ENCODE data around the gene NMNAT1. TPM values are rescaled to one million over a fixed set of nuclear protein-coding genes. Genes with fewer than 3 reads are reported as not detected.

Gene NMNAT1
- total RNA-seq, 2 donors from 2014 or later: 5.4 to 7.9 TPM

- Histone ChIP-seq H3K4me1 (ENCODE audit: control insufficient read depth, insufficient read depth, low read length) (peaks cover 8% of the 10 kb centered on the region), H3K27me3 (ENCODE audit: control insufficient read depth, insufficient read depth, low read length, poor library complexity, severe bottlenecking) (no peaks in the 10 kb centered on the region), H3K27ac (ENCODE audit: low read depth, low read length) (peak overlapping the region; percentile 53), H3K9ac (ENCODE audit: extremely low read depth, low read length, poor library complexity, severe bottlenecking) (no peak overlapping the region), H3K36me3 (ENCODE audit: control insufficient read depth, insufficient read depth, low read length) (peaks cover 17% of the 10 kb centered on the region), H3K4me3 (ENCODE audit: low read length) (no peak overlapping the region), H3K9me3 (ENCODE audit: control insufficient read depth, low read length) (no peaks in the 10 kb centered on the region)
- DNase-seq: peak; percentile 56
- Mint-ChIP-seq H3K4me1 (peaks cover 53% of the 10 kb centered on the region), H3K4me3 (no peak overlapping the region), H3K9me3 (no peaks in the 10 kb centered on the region), H3K27ac (peak overlapping the region; percentile 85), H3K27me3 (ENCODE audit: insufficient read depth) (no peaks in the 10 kb centered on the region), H3K36me3 (ENCODE audit: low read depth) (peaks cover 14% of the 10 kb centered on the region)
- WGBS, 2 experiments (ENCODE audit: insufficient coverage in 1 of 2, insufficient read length in 1 of 2): 80 to 88% methylated on average over 4 to 5 of the region's 5 CpGs
- no peak for TF ChIP-seq CTCF (conservative IDR thresholded peaks at IDR 0.05)
Measured at GRCh38 chr1:9927259-9927658, 16.0 kb upstream of the NMNAT1 start.

- peaks cover 31% of the 10 kb centered on the region for H3K36me3 Mint-ChIP-seq (ENCODE audit: low read depth)
Measured at GRCh38 chr1:9929431-9930385, 13.6 kb upstream of the NMNAT1 start.

GRCh38 chr1:9942399-9942938 lies 806 bp upstream of the NMNAT1 start:
- peak; percentile 57 for DNase-seq
- Histone ChIP-seq H3K36me3 (ENCODE audit: control insufficient read depth, insufficient read depth, low read length) (no peaks in the 10 kb centered on the region), H3K9me3 (ENCODE audit: control insufficient read depth, low read length) (no peaks in the 10 kb centered on the region), H3K4me1 (ENCODE audit: control insufficient read depth, insufficient read depth, low read length) (no peaks in the 10 kb centered on the region), H3K9ac (ENCODE audit: extremely low read depth, low read length, poor library complexity, severe bottlenecking) (peak overlapping the region; percentile 88), H3K4me3 (ENCODE audit: low read length) (peak overlapping the region; percentile 99), H3K27ac (ENCODE audit: low read depth, low read length) (peak overlapping the region; percentile 59), H3K27me3 (ENCODE audit: control insufficient read depth, insufficient read depth, low read length, poor library complexity, severe bottlenecking) (no peaks in the 10 kb centered on the region)
- H3K27me3 Mint-ChIP-seq (ENCODE audit: insufficient read depth): no peaks in the 10 kb centered on the region
- H3K4me1 Mint-ChIP-seq: peaks cover 5% of the 10 kb centered on the region
- no peaks in the 10 kb centered on the region for H3K9me3 Mint-ChIP-seq
- peak; percentile 81 for TF ChIP-seq CTCF (conservative IDR thresholded peaks at IDR 0.05)
- peaks cover 19% of the 10 kb centered on the region for H3K36me3 Mint-ChIP-seq (ENCODE audit: low read depth)
- peak overlapping the region; percentile 97 for H3K27ac Mint-ChIP-seq
- H3K4me3 Mint-ChIP-seq: peak overlapping the region; percentile 82
- 3 to 6% methylated on average over 8 to 14 of the region's 14 CpGs for WGBS, 2 experiments (ENCODE audit: insufficient coverage in 1 of 2, insufficient read length in 1 of 2)

More at GRCh38 chr1:9929431-9930385, 13.6 kb upstream of the NMNAT1 start:
- Histone ChIP-seq H3K9ac (ENCODE audit: extremely low read depth, low read length, poor library complexity, severe bottlenecking) (no peak overlapping the region), H3K36me3 (ENCODE audit: control insufficient read depth, insufficient read depth, low read length) (peaks cover 27% of the 10 kb centered on the region), H3K4me1 (ENCODE audit: control insufficient read depth, insufficient read depth, low read length) (peaks cover 8% of the 10 kb centered on the region), H3K27me3 (ENCODE audit: control insufficient read depth, insufficient read depth, low read length, poor library complexity, severe bottlenecking) (no peaks in the 10 kb centered on the region), H3K27ac (ENCODE audit: low read depth, low read length) (no peak overlapping the region), H3K9me3 (ENCODE audit: control insufficient read depth, low read length) (no peaks in the 10 kb centered on the region), H3K4me3 (ENCODE audit: low read length) (peak overlapping the region; percentile 63)
- Mint-ChIP-seq H3K27ac (peak overlapping the region; percentile 78), H3K27me3 (ENCODE audit: insufficient read depth) (no peaks in the 10 kb centered on the region), H3K4me3 (no peak overlapping the region), H3K9me3 (no peaks in the 10 kb centered on the region), H3K4me1 (peaks cover 41% of the 10 kb centered on the region)
- peak; percentile 90 for DNase-seq
- TF ChIP-seq CTCF (conservative IDR thresholded peaks at IDR 0.05): peak; percentile 14
- 48 to 51% methylated on average over 12 to 15 of the region's 15 CpGs for WGBS, 2 experiments (ENCODE audit: insufficient coverage in 1 of 2, insufficient read length in 1 of 2)

Data from endodermal cell (in vitro differentiated cells).